Measurements from ENCODE around the gene CA4. TPM values are rescaled to one million over a fixed set of nuclear protein-coding genes. Genes with fewer than 3 reads are reported as not detected.
A peak's percentile ranks its signal among the peaks of the same experiment; 100 is the strongest.

The CA4 gene
- total RNA-seq, 2 donors from 2014 or later, result not detected

GRCh38 chr17:60155427-60155814 is 5.6 kb downstream of the CA4 start:
- Mint-ChIP-seq H3K36me3 (no peaks in the 10 kb centered on the region), H3K9me3 (no peaks in the 10 kb centered on the region), H3K4me1 (ENCODE audit: low read depth in 2 of 2) (peaks cover 8 to 9% of the 10 kb centered on the region in 2 donors), H3K4me3 (no peak overlapping the region), H3K27me3 (peaks cover 19 to 35% of the 10 kb centered on the region in 2 donors), H3K27ac (no peak overlapping the region)
- DNase-seq (ENCODE audit: low spot score) (no peak), ATAC-seq (no peak)

- H3K4me1 Mint-ChIP-seq (ENCODE audit: low read depth in 2 of 2), result peaks cover 6% of the 10 kb centered on the region in 2 donors
- H3K27ac Mint-ChIP-seq, result no peak overlapping the region
- DNase-seq (ENCODE audit: low spot score) (no peak), ATAC-seq (no peak)
- H3K36me3 Mint-ChIP-seq, result no peaks in the 10 kb centered on the region
- peaks cover 20 to 32% of the 10 kb centered on the region in 2 donors for H3K27me3 Mint-ChIP-seq
- H3K9me3 Mint-ChIP-seq, result no peaks in the 10 kb centered on the region
- H3K4me3 Mint-ChIP-seq, result no peak overlapping the region
Observed at GRCh38 chr17:60155815-60156214, 6.0 kb downstream of the CA4 start.

GRCh38 chr17:60156746-60157145 is 7.0 kb downstream of the CA4 start:
- Mint-ChIP-seq H3K27ac (no peak overlapping the region), H3K4me1 (ENCODE audit: low read depth in 2 of 2) (no peaks in the 10 kb centered on the region), H3K36me3 (no peaks in the 10 kb centered on the region), H3K9me3 (no peaks in the 10 kb centered on the region), H3K27me3 (peaks cover 17 to 25% of the 10 kb centered on the region in 2 donors), H3K4me3 (no peak overlapping the region)
- DNase-seq (ENCODE audit: low spot score), result no peak
- ATAC-seq, result no peak

- no peak for DNase-seq (ENCODE audit: low spot score)
- no peaks in the 10 kb centered on the region for H3K36me3 Mint-ChIP-seq
- ATAC-seq, result no peak
- H3K27ac Mint-ChIP-seq, result no peak overlapping the region
- no peak overlapping the region for H3K4me3 Mint-ChIP-seq
- H3K9me3 Mint-ChIP-seq, result no peaks in the 10 kb centered on the region
- H3K27me3 Mint-ChIP-seq, result peaks cover 20 to 21% of the 10 kb centered on the region in 2 donors
- H3K4me1 Mint-ChIP-seq (ENCODE audit: low read depth in 2 of 2), result no peaks in the 10 kb centered on the region
Observed at GRCh38 chr17:60157487-60158040, 7.8 kb downstream of the CA4 start.

- no peaks in the 10 kb centered on the region for H3K36me3 Mint-ChIP-seq
- peaks cover 9 to 19% of the 10 kb centered on the region in 2 donors for H3K27me3 Mint-ChIP-seq
- H3K4me1 Mint-ChIP-seq (ENCODE audit: low read depth in 2 of 2), result no peaks in the 10 kb centered on the region
- H3K9me3 Mint-ChIP-seq, result no peaks in the 10 kb centered on the region
- DNase-seq (ENCODE audit: low spot score) (no peak), ATAC-seq (no peak)
- no peak overlapping the region for H3K27ac Mint-ChIP-seq
- no peak overlapping the region for H3K4me3 Mint-ChIP-seq
Observed at GRCh38 chr17:60158751-60159478, 9.1 kb downstream of the CA4 start.

- H3K27ac Mint-ChIP-seq, result no peak overlapping the region
- H3K4me3 Mint-ChIP-seq, result no peak overlapping the region
- H3K27me3 Mint-ChIP-seq, result peaks cover 9 to 23% of the 10 kb centered on the region in 2 donors
- ATAC-seq, result no peak
- no peak for DNase-seq (ENCODE audit: low spot score)
- H3K36me3 Mint-ChIP-seq, result no peaks in the 10 kb centered on the region
- H3K9me3 Mint-ChIP-seq, result no peaks in the 10 kb centered on the region
- H3K4me1 Mint-ChIP-seq (ENCODE audit: low read depth in 2 of 2), result no peaks in the 10 kb centered on the region
Observed at GRCh38 chr17:60159479-60159866, 9.7 kb downstream of the CA4 start.

GRCh38 chr17:60160829-60161501 is 11.2 kb downstream of the CA4 start:
- DNase-seq (ENCODE audit: low spot score) (no peak), ATAC-seq (no peak)
- peaks cover 0 to 6% of the 10 kb centered on the region in 2 donors for H3K4me1 Mint-ChIP-seq (ENCODE audit: low read depth in 2 of 2)
- H3K27ac Mint-ChIP-seq, result peak overlapping the region in 1 of 2 donors; percentile 38
- no peaks in the 10 kb centered on the region for H3K9me3 Mint-ChIP-seq
- H3K36me3 Mint-ChIP-seq, result no peaks in the 10 kb centered on the region
- H3K27me3 Mint-ChIP-seq, result peaks cover 0 to 20% of the 10 kb centered on the region in 2 donors
- H3K4me3 Mint-ChIP-seq, result no peak overlapping the region

GRCh38 chr17:60161598-60162330 is 12.0 kb downstream of the CA4 start:
- Mint-ChIP-seq H3K4me3 (no peak overlapping the region), H3K27ac (no peak overlapping the region), H3K9me3 (no peaks in the 10 kb centered on the region), H3K4me1 (ENCODE audit: low read depth in 2 of 2) (peaks cover 0 to 12% of the 10 kb centered on the region in 2 donors), H3K27me3 (peaks cover 0 to 20% of the 10 kb centered on the region in 2 donors), H3K36me3 (no peaks in the 10 kb centered on the region)
- DNase-seq (ENCODE audit: low spot score), result no peak
- ATAC-seq, result no peak

- H3K4me3 Mint-ChIP-seq, result no peak overlapping the region
- ATAC-seq, result peak; percentile 5 to 34
- peaks cover 0 to 20% of the 10 kb centered on the region in 2 donors for H3K27me3 Mint-ChIP-seq
- H3K4me1 Mint-ChIP-seq (ENCODE audit: low read depth in 2 of 2), result peaks cover 6 to 12% of the 10 kb centered on the region in 2 donors
- H3K27ac Mint-ChIP-seq, result no peak overlapping the region
- H3K36me3 Mint-ChIP-seq, result no peaks in the 10 kb centered on the region
- H3K9me3 Mint-ChIP-seq, result no peaks in the 10 kb centered on the region
- DNase-seq (ENCODE audit: low spot score), result no peak
Observed at GRCh38 chr17:60163108-60163784, 13.5 kb downstream of the CA4 start.

GRCh38 chr17:60164164-60164563 is 14.4 kb downstream of the CA4 start:
- ATAC-seq, result no peak
- no peak for DNase-seq (ENCODE audit: low spot score)
- H3K4me3 Mint-ChIP-seq, result no peak overlapping the region
- no peaks in the 10 kb centered on the region for H3K9me3 Mint-ChIP-seq
- peak overlapping the region in 1 of 2 donors; percentile 39 for H3K27ac Mint-ChIP-seq
- H3K4me1 Mint-ChIP-seq (ENCODE audit: low read depth in 2 of 2), result peaks cover 6 to 12% of the 10 kb centered on the region in 2 donors
- peaks cover 0 to 20% of the 10 kb centered on the region in 2 donors for H3K27me3 Mint-ChIP-seq
- no peaks in the 10 kb centered on the region for H3K36me3 Mint-ChIP-seq

- DNase-seq (ENCODE audit: low spot score), result no peak
- peaks cover 8 to 14% of the 10 kb centered on the region in 2 donors for H3K4me1 Mint-ChIP-seq (ENCODE audit: low read depth in 2 of 2)
- H3K27me3 Mint-ChIP-seq, result peaks cover 0 to 20% of the 10 kb centered on the region in 2 donors
- no peaks in the 10 kb centered on the region for H3K36me3 Mint-ChIP-seq
- peak overlapping the region in 1 of 2 donors; percentile 39 for H3K27ac Mint-ChIP-seq
- no peaks in the 10 kb centered on the region for H3K9me3 Mint-ChIP-seq
- H3K4me3 Mint-ChIP-seq, result no peak overlapping the region
- ATAC-seq, result no peak
Observed at GRCh38 chr17:60164697-60165096, 14.9 kb downstream of the CA4 start.

- Mint-ChIP-seq H3K27me3 (peaks cover 0 to 17% of the 10 kb centered on the region in 2 donors), H3K4me1 (ENCODE audit: low read depth in 2 of 2) (peaks cover 13 to 19% of the 10 kb centered on the region in 2 donors), H3K36me3 (no peaks in the 10 kb centered on the region), H3K4me3 (no peak overlapping the region), H3K27ac (no peak overlapping the region), H3K9me3 (no peaks in the 10 kb centered on the region)
- no peak for ATAC-seq
- no peak for DNase-seq (ENCODE audit: low spot score)
Observed at GRCh38 chr17:60165223-60165622, 15.4 kb downstream of the CA4 start.

GRCh38 chr17:60165971-60166370 is 16.2 kb downstream of the CA4 start:
- H3K9me3 Mint-ChIP-seq, result no peaks in the 10 kb centered on the region
- no peak for DNase-seq (ENCODE audit: low spot score)
- no peak overlapping the region for H3K4me3 Mint-ChIP-seq
- no peak overlapping the region for H3K27ac Mint-ChIP-seq
- ATAC-seq, result peak in 1 of 2 donors; percentile 37
- H3K36me3 Mint-ChIP-seq, result no peaks in the 10 kb centered on the region
- peaks cover 0 to 14% of the 10 kb centered on the region in 2 donors for H3K27me3 Mint-ChIP-seq
- peaks cover 21 to 24% of the 10 kb centered on the region in 2 donors for H3K4me1 Mint-ChIP-seq (ENCODE audit: low read depth in 2 of 2)

Measured in natural killer cell treated with Interleukin-12 subunit alpha and Interleukin-12 subunit beta and Interleukin-15 and Interleukin-18, amount 100 ng/mL, for 72 hours (primary cell).